ENCODE measurements around the gene CAMTA1. TPM values are rescaled to one million over a fixed set of nuclear protein-coding genes. Genes with fewer than 3 reads are reported as not detected.

CAMTA1 gene
- polyA plus RNA-seq, 4 donors = 89.3 to 98.2 (median 92.9) TPM

GRCh38 chr1:7097938-7098592 is 312.8 kb downstream of the CAMTA1 start:
- DNase-seq (ENCODE audit: low read depth in 4 of 4, low spot score in 3 of 4) = no peak

GRCh38 chr1:7098641-7099040 is 313.4 kb downstream of the CAMTA1 start:
- no peak for DNase-seq (ENCODE audit: low read depth in 4 of 4, low spot score in 3 of 4)

GRCh38 chr1:7100479-7100878 is 315.2 kb downstream of the CAMTA1 start:
- no peak for DNase-seq (ENCODE audit: low read depth in 4 of 4, low spot score in 3 of 4)

- DNase-seq (ENCODE audit: low read depth in 4 of 4, low spot score in 3 of 4) = no peak
Observed at GRCh38 chr1:7101187-7101586, 315.9 kb downstream of the CAMTA1 start.

GRCh38 chr1:7103361-7103782 is 318.1 kb downstream of the CAMTA1 start:
- no peak for DNase-seq (ENCODE audit: low read depth in 4 of 4, low spot score in 3 of 4)

GRCh38 chr1:7103874-7104273 is 318.6 kb downstream of the CAMTA1 start:
- no peak for DNase-seq (ENCODE audit: low read depth in 4 of 4, low spot score in 3 of 4)

GRCh38 chr1:7104339-7104738 is 319.1 kb downstream of the CAMTA1 start:
- DNase-seq (ENCODE audit: low read depth in 4 of 4, low spot score in 3 of 4) = no peak

- no peak for DNase-seq (ENCODE audit: low read depth in 4 of 4, low spot score in 3 of 4)
Observed at GRCh38 chr1:7105269-7105668, 320.0 kb downstream of the CAMTA1 start.

- no peak for DNase-seq (ENCODE audit: low read depth in 4 of 4, low spot score in 3 of 4)
Observed at GRCh38 chr1:7106442-7107108, 321.3 kb downstream of the CAMTA1 start.

GRCh38 chr1:7107109-7107830 is 322.0 kb downstream of the CAMTA1 start:
- no peak for DNase-seq (ENCODE audit: low read depth in 4 of 4, low spot score in 3 of 4)

GRCh38 chr1:7108251-7108650 is 323.0 kb downstream of the CAMTA1 start:
- no peak for DNase-seq (ENCODE audit: low read depth in 4 of 4, low spot score in 3 of 4)

- no peak for DNase-seq (ENCODE audit: low read depth in 4 of 4, low spot score in 3 of 4)
Observed at GRCh38 chr1:7109901-7110300, 324.6 kb downstream of the CAMTA1 start.

GRCh38 chr1:7110321-7110720 is 325.1 kb downstream of the CAMTA1 start:
- DNase-seq (ENCODE audit: low read depth in 4 of 4, low spot score in 3 of 4) = no peak

- no peak for DNase-seq (ENCODE audit: low read depth in 4 of 4, low spot score in 3 of 4)
Observed at GRCh38 chr1:7111853-7112252, 326.6 kb downstream of the CAMTA1 start.

GRCh38 chr1:7113136-7113535 is 327.9 kb downstream of the CAMTA1 start:
- no peak for DNase-seq (ENCODE audit: low read depth in 4 of 4, low spot score in 3 of 4)

- DNase-seq (ENCODE audit: low read depth in 4 of 4, low spot score in 3 of 4) = no peak
Observed at GRCh38 chr1:7113822-7114221, 328.6 kb downstream of the CAMTA1 start.

GRCh38 chr1:7116001-7116400 is 330.7 kb downstream of the CAMTA1 start:
- no peak for DNase-seq (ENCODE audit: low read depth in 4 of 4, low spot score in 3 of 4)

GRCh38 chr1:7117399-7118281 is 332.4 kb downstream of the CAMTA1 start:
- DNase-seq (ENCODE audit: low read depth in 4 of 4, low spot score in 3 of 4) = peak in 2 of 4 donors; percentile 40

- no peak for DNase-seq (ENCODE audit: low read depth in 4 of 4, low spot score in 3 of 4)
Observed at GRCh38 chr1:7119156-7119555, 333.9 kb downstream of the CAMTA1 start.

GRCh38 chr1:7120863-7121621 is 335.8 kb downstream of the CAMTA1 start:
- DNase-seq (ENCODE audit: low read depth in 4 of 4, low spot score in 3 of 4) = no peak

All from right renal pelvis (tissue), 4 donors.